Aorta (tissue), 4 donors: ENCODE data around the gene METAP1D. TPM values are rescaled to one million over a fixed set of nuclear protein-coding genes. Genes with fewer than 3 reads are reported as not detected.

Experiments
- polyA plus RNA-seq, 2 donors: library from polyadenylated mRNA; stranded (reverse); fragments of 200-250 nt; gene quantifications; one replicate each; pipeline ENCODE4 v1.2.3, GENCODE V29; 2013
- total RNA-seq, 2 donors: library from RNA; stranded (reverse); fragmentation: NEBNext Ultra II Directional; extraction: Animal tissue kit (Norgen Biotek cat#: 25700); gene quantifications; one replicate each; pipeline ENCODE4 v1.2.1, GENCODE V29; 2021
- donor health status: healthy with polysubstance abuse.
- donor health status: Bipolar disorder and iron deficiency.
- donor health status: DM: no; HTN: no; CAD: no.
- donor health status: DM: yes; HTN: yes; CAD: no.

Gene METAP1D
- total and polyA plus RNA-seq, 4 donors: 2.9 to 8.0 (median 4.2) TPM

Other genes starting within 250 kb of the METAP1D start
- gene SLC25A12, start 105.7 kb upstream of the METAP1D start, total RNA-seq: 10 to 100 TPM; 24.1 to 34.6 TPM
- gene SLC25A12, start 105.7 kb upstream of the METAP1D start, polyA plus RNA-seq: 10 to 100 TPM; 10.8 to 27.6 TPM
- 10 to 100 TPM; 27.8 to 32.6 TPM for gene HAT1, start 77.5 kb upstream of the METAP1D start, total RNA-seq
- 10 to 100 TPM; 23.8 to 29.0 TPM for gene HAT1, start 77.5 kb upstream of the METAP1D start, polyA plus RNA-seq
- under 1 TPM in 1 of 2 donors, not detected in 1; 0.51 TPM for gene DLX1, start 85.6 kb downstream of the METAP1D start, total RNA-seq
- gene DLX1, start 85.6 kb downstream of the METAP1D start, polyA plus RNA-seq: under 1 TPM; 0.18 to 0.38 TPM
- not detected for gene DLX2, start 102.9 kb downstream of the METAP1D start, total RNA-seq
- under 1 TPM in 1 of 2 donors, not detected in 1; 0.50 TPM for gene DLX2, start 102.9 kb downstream of the METAP1D start, polyA plus RNA-seq